ENCODE data around the gene ALAD. TPM values are rescaled to one million over a fixed set of nuclear protein-coding genes. Genes with fewer than 3 reads are reported as not detected.
A peak's percentile ranks its signal among the peaks of the same experiment; 100 is the strongest.

Gene ALAD
- total and polyA plus RNA-seq, 2 of the 13 experiments (the other 11 are each of a cell fraction or from before 2014, with no cell fraction given), result 21.8 to 30.1 TPM

DNA sequence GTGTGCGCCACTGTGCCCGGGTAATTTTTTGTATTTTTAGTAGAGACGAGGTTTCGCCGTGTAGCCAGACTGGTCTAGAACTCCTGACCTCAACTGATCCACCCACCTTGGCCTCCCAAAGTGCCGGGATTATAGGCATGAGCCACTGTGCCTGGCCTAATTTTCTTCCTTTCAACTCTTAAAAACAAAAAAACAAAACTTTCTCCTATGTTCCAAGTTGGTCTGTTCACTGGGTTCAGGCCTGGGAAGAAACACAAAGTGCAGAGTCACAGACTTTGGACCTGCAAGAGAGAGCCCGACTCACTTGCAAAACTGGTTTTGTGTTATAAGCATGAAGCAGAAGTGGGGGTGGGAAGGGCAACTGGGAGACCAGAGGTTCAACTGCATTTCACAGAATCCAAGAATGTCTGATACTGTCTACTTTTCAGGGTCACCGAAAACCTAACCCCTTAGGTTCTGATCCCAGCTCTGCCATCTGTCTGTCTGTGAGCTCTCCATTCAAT, 19.1 kb downstream of the ALAD start (continued):
- TF ChIP-seq RBAK (CRISPR knock-in tag; IDR thresholded peaks at IDR 0.05), result no peak
- TF ChIP-seq TP53 (CRISPR knock-in tag; conservative IDR thresholded peaks at IDR 0.05), result no peak
- TF ChIP-seq POLR2G (IDR thresholded peaks at IDR 0.05; ENCODE audit: low read depth, low read length), result no peak
- TF ChIP-seq HOXA9 (CRISPR knock-in tag; IDR thresholded peaks at IDR 0.05; ENCODE audit: borderline replicate concordance), result no peak
- no peak for TF ChIP-seq ZNF382 (CRISPR knock-in tag; IDR thresholded peaks at IDR 0.05; ENCODE audit: borderline replicate concordance)
- TF ChIP-seq ZNF567 (CRISPR knock-in tag; IDR thresholded peaks at IDR 0.05; ENCODE audit: borderline replicate concordance), result no peak
- TF ChIP-seq ZNF720 (CRISPR knock-in tag; IDR thresholded peaks at IDR 0.05), result no peak
- TF ChIP-seq ZNF773 (CRISPR knock-in tag; IDR thresholded peaks at IDR 0.05; ENCODE audit: borderline replicate concordance), result no peak
- TF ChIP-seq TCF12 (IDR thresholded peaks at IDR 0.05), result no peak
- no peak for TF ChIP-seq TCF12 (CRISPR knock-in tag; IDR thresholded peaks at IDR 0.05)
- no peak for TF ChIP-seq TOE1 (CRISPR knock-in tag; IDR thresholded peaks at IDR 0.05)
- TF ChIP-seq FOSL2 (CRISPR knock-in tag; IDR thresholded peaks at IDR 0.05), result peak; percentile 56
- TF ChIP-seq EHMT2 (IDR thresholded peaks at IDR 0.05; ENCODE audit: borderline replicate concordance, low read depth, low read length), result no peak; the same call in 1 of the 2 replicates
- TF ChIP-seq NFYB (CRISPR knock-in tag; IDR thresholded peaks at IDR 0.05), result no peak
- TF ChIP-seq TEAD3 (CRISPR knock-in tag; optimal IDR thresholded peaks at IDR 0.05; ENCODE audit: borderline replicate concordance), result peak; percentile 73
- TF ChIP-seq, protein P1, sequence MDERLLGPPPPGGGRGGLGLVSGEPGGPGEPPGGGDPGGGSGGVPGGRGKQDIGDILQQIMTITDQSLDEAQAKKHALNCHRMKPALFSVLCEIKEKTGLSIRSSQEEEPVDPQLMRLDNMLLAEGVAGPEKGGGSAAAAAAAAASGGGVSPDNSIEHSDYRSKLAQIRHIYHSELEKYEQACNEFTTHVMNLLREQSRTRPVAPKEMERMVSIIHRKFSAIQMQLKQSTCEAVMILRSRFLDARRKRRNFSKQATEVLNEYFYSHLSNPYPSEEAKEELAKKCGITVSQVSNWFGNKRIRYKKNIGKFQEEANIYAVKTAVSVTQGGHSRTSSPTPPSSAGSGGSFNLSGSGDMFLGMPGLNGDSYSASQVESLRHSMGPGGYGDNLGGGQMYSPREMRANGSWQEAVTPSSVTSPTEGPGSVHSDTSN (CRISPR knock-in tag; IDR thresholded peaks at IDR 0.05), result no peak
- no peak for TF ChIP-seq ZNF646 (CRISPR knock-in tag; IDR thresholded peaks at IDR 0.05)
- TF ChIP-seq ZNF552 (CRISPR knock-in tag; IDR thresholded peaks at IDR 0.05; ENCODE audit: borderline replicate concordance), result no peak

All from HepG2 (cell line).